ENCODE data around the gene GDPD4. TPM values are rescaled to one million over a fixed set of nuclear protein-coding genes. Genes with fewer than 3 reads are reported as not detected.
"Not testable (repeated sequence)": the region's sequence is repeated elsewhere in the genome, so short reads cannot be mapped to it uniquely, and the experiment has no call there.

GDPD4 gene
- total RNA-seq, 1 experiment from 2014 or later = not detected

GRCh38 chr11:77302752-77303151 lies 1.3 kb upstream of the GDPD4 start:
- DNase-seq (ENCODE audit: low read depth) = no peak
- in situ Hi-C loops (cut with HindIII; ENCODE audit: low pct_unique_long_range_greater_than_20kb, low sequenced_read_pairs) = no loop called here

DNA sequence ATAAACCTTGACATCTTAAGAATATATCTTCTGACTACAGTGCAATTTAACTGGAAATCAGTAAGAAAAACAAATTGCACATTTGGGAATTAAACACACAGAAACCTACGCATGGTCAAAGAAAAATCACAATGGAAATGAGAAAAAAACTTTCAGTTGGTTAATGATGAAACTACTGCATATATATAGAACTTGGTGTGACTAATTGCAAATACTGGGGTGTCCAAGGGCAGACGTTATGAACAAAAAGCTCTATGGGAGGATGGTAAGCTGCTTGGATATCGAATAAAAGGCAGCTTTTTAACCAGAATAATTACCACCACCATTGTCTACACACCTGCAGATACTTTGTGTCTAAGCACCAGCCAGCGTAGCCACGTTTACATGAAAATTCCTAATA lies 791 bp downstream of the GDPD4 start:
- in situ Hi-C loops (cut with HindIII; ENCODE audit: low pct_unique_long_range_greater_than_20kb, low sequenced_read_pairs) = no loop called here
- no peak for DNase-seq (ENCODE audit: low read depth)

GRCh38 chr11:77300028-77300427 lies 1.5 kb downstream of the GDPD4 start:
- in situ Hi-C loops (cut with HindIII; ENCODE audit: low pct_unique_long_range_greater_than_20kb, low sequenced_read_pairs) = not testable (repeated sequence)
- peak; percentile 90 for DNase-seq (ENCODE audit: low read depth)

DNA sequence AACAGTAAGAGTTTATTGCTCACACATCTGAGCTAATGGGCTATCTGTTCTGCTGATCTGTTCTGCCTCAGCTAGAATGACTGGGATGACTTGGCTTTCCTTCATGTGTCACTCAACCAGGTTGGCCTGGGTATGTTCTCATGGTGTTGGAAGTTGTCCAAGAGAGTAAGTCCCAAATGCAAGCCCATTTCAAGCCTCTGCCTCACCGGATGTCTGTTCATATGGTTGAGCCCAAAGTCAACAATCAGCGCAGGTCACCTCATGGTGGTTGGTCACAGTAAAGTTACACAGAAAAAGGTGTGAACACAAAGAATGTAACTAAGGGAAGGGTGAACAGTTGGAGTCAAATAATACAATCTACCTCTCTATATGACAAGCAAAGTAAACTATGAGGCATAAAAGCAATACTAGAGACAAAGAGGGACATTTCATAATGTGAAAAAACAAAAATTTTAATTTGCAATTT lies 1.9 kb downstream of the GDPD4 start:
- peak; percentile 87 for DNase-seq (ENCODE audit: low read depth)
- in situ Hi-C loops (cut with HindIII; ENCODE audit: low pct_unique_long_range_greater_than_20kb, low sequenced_read_pairs) = no loop called here

DNA sequence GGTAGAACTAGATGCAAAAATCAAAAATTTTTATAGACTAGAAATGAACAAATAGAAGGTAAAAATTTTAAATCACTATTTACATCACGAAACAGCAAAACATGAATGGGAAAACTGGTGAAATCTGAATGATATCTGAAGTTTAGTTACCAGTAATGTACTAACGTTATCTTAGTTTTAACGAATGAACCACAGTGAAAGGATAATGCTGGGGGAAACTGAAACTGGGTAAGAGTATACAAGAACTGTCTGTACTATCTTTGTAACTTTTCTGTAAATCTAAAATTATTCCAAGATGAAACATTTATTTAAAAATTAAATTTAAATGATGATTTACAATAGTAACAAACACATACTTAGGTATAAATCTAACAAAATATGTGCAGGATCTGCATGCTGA lies 7.4 kb downstream of the GDPD4 start:
- DNase-seq (ENCODE audit: low read depth) = no peak
- in situ Hi-C loops (cut with HindIII; ENCODE audit: low pct_unique_long_range_greater_than_20kb, low sequenced_read_pairs) = no loop called here

DNA sequence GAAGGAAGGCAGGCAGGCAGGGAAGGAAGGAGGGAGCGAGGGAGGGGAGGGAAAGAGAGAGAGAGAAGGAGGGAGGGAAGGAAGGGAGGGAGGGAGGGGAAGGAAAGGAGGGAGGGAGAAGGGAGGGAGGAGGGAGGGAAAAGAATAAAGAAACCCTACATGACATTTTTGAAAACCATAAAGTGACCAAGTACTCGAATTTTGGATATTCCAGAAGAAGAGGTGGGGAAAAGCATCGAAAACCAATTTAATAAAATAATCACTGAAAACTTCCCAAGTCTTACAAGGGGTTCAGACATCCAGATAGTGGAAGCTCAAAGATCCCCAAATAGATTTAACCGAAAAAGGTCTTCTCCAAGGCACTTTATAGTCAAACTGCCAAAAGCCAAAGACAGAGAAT lies 11.7 kb downstream of the GDPD4 start:
- in situ Hi-C loops (cut with HindIII; ENCODE audit: low pct_unique_long_range_greater_than_20kb, low sequenced_read_pairs) = no loop called here

DNA sequence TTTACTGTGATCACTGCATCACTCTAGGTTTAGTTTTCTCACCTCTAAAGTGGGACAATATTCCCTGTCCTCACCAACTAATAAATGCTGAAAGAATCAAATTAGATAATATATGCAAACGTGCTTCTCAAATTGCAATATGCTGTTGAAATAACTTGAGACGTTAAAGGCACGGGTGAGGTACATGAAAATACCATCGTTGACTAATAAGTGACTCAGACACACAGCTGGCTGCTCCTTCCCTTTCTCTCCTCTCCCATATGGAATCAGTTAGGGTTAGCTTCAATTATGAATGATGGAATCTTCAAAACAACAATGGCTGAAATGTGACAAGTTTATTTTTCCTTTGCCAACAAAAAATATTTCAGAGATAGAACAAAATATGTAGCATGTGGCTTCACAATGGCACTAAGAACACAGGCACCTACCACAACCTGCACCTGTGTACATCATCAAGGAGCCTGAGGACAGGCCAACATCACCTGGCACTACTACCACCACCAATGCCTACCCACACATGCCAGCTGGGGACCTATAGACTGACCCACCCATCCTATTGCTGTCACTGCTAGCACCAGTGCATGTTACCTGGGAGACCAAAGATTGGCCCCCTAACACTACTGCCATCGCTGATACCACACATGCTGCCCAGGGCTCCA lies 13.7 kb downstream of the GDPD4 start:
- in situ Hi-C loops (cut with HindIII; ENCODE audit: low pct_unique_long_range_greater_than_20kb, low sequenced_read_pairs) = no loop called here
- DNase-seq (ENCODE audit: low read depth) = peak; percentile 6

More for the DNA sequence above, 11.7 kb downstream of the GDPD4 start:
- no peak for DNase-seq (ENCODE audit: low read depth)

- DNase-seq (ENCODE audit: low read depth) = no peak
- in situ Hi-C loops (cut with HindIII; ENCODE audit: low pct_unique_long_range_greater_than_20kb, low sequenced_read_pairs) = no loop called here
Measured at GRCh38 chr11:77287136-77287535, 14.3 kb downstream of the GDPD4 start.

GRCh38 chr11:77284476-77285468 lies 16.7 kb downstream of the GDPD4 start:
- in situ Hi-C loops (cut with HindIII; ENCODE audit: low pct_unique_long_range_greater_than_20kb, low sequenced_read_pairs) = no loop called here
- no peak for DNase-seq (ENCODE audit: low read depth)

DNA sequence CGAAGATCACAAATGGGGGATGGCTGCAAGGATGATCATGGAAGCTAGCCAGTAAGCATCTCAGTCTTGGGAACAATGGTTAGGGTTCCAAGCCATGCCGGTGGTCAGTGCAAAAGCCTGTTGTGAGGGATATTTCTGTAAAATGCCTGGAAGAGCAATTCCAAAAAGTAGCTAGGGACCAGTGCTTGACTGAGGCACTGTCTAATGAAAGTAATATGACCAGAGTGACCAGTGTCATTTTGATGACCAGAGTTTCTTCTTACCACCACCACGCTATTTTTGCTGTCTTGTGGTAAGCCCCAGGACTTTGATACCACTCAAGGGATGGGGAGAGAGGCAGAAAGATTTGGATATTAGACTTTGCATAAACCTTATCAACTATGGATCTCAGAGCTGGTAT lies 18.4 kb downstream of the GDPD4 start:
- DNase-seq (ENCODE audit: low read depth) = no peak
- in situ Hi-C loops (cut with HindIII; ENCODE audit: low pct_unique_long_range_greater_than_20kb, low sequenced_read_pairs) = no loop called here

- DNase-seq (ENCODE audit: low read depth) = no peak
Measured at GRCh38 chr11:77278595-77279506, 22.6 kb downstream of the GDPD4 start.

DNA sequence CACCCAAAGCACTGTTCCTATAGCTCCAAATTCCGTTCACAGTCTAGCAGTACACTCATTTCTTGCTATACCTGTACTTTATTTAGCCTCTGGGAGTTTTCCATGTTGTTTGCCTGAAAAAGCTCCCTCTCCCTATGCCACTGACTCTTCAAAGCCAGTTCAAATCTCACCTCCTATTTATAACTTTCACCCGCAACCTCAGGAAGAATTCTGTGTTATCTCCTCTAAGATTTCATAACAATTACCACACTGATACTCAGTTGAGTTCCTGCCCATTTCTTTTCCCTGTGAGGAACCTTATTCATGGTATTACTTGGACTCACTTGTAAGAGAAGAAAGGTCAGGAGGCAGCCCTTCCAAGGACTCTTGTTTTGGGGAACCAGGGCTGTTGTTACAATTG lies 25.2 kb downstream of the GDPD4 start:
- DNase-seq (ENCODE audit: low read depth) = no peak
- in situ Hi-C loops (cut with HindIII; ENCODE audit: low pct_unique_long_range_greater_than_20kb, low sequenced_read_pairs) = no loop called here

More at GRCh38 chr11:77278595-77279506, 22.6 kb downstream of the GDPD4 start:
- in situ Hi-C loops (cut with HindIII; ENCODE audit: low pct_unique_long_range_greater_than_20kb, low sequenced_read_pairs) = no loop called here

DNA sequence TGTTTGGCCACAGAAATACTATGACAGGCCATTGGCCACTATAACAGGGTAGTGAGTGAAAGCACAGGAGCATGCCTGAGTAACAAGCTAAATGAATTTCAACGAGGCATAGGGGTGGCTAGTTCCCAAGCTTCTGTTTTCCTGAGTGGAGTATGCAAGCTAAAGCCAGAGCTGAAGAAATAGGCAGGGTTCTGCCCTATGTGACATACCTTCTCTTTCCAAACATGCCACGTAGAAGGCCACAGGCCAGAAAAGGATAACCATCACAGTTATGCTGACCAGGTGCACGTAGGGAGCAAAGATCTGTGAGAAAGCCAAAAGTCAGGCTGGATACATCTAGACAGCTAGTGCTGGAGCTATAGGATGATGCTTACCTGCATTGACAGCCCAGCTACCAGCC lies 30.6 kb downstream of the GDPD4 start:
- in situ Hi-C loops (cut with HindIII; ENCODE audit: low pct_unique_long_range_greater_than_20kb, low sequenced_read_pairs) = no loop called here

GRCh38 chr11:77269484-77270123 lies 31.9 kb downstream of the GDPD4 start:
- in situ Hi-C loops (cut with HindIII; ENCODE audit: low pct_unique_long_range_greater_than_20kb, low sequenced_read_pairs) = no loop called here
- DNase-seq (ENCODE audit: low read depth) = no peak

More for the DNA sequence above, 30.6 kb downstream of the GDPD4 start:
- DNase-seq (ENCODE audit: low read depth) = no peak

DNA sequence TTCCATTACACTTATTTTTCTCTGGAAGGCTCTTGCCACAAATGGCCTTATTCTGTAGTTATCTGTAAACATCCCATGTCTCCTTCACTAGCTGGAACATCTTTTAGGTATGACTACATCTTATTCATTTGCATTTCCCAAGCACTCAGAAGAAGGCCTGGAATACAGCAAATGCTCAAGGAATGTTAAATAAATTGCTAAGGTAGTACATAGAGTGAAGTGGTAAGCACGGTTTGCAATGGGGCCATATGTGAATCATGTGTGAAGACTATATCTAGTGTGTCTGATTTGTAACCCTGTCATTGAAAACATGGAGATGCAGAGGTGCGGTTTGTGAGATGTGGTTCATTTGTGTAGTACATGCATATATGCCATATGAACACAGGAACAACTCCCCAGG lies 33.5 kb downstream of the GDPD4 start:
- in situ Hi-C loops (cut with HindIII; ENCODE audit: low pct_unique_long_range_greater_than_20kb, low sequenced_read_pairs) = no loop called here
- DNase-seq (ENCODE audit: low read depth) = no peak

DNA sequence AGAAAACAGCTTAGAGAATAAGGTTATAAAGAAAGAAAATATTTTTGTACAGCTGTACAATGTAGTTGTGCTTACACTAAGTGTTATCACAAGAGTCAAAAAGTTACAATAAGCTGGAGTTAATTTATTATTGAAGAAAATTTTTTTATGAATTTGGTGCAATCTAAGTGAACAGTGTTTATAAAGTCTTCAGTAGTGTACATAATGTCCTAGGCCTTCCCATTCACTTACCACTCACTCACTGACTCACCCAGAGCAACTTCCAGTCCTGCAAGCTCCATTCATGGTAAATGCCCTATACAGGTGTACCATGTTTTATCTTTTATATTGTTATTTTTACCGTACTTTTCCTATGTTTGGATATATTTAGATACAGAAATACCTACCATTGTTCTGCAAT lies 34.7 kb downstream of the GDPD4 start:
- DNase-seq (ENCODE audit: low read depth) = no peak
- in situ Hi-C loops (cut with HindIII; ENCODE audit: low pct_unique_long_range_greater_than_20kb, low sequenced_read_pairs) = no loop called here

- in situ Hi-C loops (cut with HindIII; ENCODE audit: low pct_unique_long_range_greater_than_20kb, low sequenced_read_pairs) = no loop called here
- DNase-seq (ENCODE audit: low read depth) = no peak
Measured at GRCh38 chr11:77262803-77263202, 38.7 kb downstream of the GDPD4 start.

DNA sequence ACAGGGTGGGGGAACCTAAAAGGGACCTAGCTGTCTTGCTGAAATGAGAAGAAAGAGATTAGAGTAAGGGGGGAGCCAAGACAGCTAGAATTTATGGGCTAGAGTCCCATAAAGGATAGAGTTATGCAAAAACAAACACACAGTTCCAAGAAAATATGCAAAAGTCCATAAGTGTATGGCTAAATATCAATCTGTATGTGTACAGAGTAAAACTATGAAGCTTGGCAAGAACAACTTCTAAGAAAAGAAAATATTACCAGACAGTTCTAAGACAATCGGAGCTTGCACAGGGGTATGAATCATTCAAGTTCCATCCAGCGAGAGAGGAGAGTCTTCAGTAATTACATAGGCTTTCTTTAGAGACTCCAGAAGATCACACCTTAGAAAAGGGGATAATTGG lies 41.8 kb downstream of the GDPD4 start:
- in situ Hi-C loops (cut with HindIII; ENCODE audit: low pct_unique_long_range_greater_than_20kb, low sequenced_read_pairs) = no loop called here
- no peak for DNase-seq (ENCODE audit: low read depth)
